SKM-1 (cell line): ENCODE measurements around the gene SH3RF1.

Experiments used
- DNase-seq: peaks from one replicate; lab custom pipeline; 2025; ENCODE audit not compliant: unreplicated experiment; lab: John Stamatoyannopoulos, UW

The SH3RF1 gene

GRCh38 chr4:169114341-169114974 lies 156.3 kb downstream of the SH3RF1 start:
- no peak for DNase-seq

DNA sequence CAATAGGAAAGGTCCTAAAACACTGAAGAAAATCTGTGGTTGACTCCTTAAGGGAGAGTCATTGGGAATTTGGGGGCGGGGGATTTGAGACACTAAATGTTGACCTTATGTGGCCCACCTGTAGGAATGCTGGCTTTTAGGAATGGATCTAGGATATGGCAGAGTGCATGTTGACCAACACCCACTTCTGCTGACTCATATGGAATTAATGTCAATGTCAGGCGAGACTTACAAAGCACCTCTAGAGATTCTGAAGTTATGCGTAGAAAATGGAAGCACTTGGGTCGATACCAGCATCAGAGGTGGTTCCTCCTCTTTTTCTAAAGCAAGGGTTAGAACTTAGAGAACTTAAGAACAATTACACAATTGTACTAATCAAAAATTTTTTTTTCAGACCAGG lies 160.1 kb downstream of the SH3RF1 start:
- DNase-seq, result no peak

DNA sequence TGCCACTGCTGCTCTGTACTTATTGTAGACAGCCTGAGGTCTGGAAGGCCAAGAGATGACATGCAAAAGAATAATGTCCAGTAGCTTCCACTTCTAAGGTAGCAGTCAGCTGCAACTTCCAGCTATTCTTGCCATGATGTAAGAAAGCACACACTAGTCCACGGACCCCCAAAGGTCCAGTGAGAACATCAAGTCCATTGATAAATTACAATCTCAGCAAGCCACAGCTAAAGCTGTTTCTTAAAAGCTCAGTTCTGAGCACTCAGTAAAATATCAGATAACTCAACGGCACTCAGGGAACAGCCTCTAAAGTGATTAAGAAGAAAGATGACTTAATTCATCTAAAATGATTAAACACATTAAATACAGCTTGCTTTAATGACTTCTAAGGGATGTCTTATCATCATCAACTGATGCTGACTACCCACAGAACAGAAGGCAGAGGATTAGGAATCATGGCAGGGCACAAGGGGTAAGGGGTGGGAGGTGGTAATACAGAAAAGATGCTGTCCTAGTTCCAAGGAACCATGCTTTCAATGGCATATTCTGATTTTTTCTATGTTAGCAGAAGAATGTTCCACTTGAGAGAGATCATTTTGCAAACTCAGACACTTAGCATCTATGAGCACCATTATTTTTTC lies 161.6 kb downstream of the SH3RF1 start:
- DNase-seq, result no peak

DNA sequence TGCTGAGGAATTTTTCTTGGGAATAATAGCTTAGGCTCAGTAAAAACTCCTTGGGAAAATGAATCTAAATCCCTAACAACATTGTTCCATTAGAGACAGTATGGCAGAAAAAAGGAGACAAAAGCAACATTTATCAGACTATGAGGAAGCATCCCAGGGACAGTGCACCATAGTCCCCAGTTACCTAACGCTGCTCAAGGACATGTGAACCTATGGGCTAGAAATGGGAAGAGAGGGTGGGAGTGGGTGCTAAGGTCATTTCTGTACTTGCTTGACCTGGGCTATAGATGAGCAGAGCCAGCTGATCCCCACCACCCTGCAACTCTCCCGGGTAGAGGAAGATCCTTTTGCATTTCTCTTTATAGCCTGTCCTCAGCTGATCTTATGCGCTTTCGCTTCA lies 162.5 kb downstream of the SH3RF1 start:
- no peak for DNase-seq

DNA sequence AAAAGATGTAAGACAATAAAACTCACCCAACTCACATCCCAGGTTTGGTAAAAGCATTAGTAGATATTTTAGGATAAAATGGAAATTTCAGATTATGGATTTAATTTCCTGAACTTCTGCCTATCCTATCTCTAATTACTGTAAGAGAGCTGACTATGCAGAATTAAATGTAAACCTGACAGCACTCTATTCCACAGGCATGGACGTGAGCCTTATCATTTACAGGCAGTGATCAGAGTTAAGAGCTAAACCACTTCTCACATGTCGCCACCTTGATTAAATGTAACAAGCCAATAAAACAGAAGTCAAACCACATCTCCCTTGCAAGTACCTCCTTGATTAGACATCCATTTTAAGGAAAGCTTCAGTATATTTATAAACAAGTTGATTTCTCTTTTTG lies 163.2 kb downstream of the SH3RF1 start:
- no peak for DNase-seq

DNA sequence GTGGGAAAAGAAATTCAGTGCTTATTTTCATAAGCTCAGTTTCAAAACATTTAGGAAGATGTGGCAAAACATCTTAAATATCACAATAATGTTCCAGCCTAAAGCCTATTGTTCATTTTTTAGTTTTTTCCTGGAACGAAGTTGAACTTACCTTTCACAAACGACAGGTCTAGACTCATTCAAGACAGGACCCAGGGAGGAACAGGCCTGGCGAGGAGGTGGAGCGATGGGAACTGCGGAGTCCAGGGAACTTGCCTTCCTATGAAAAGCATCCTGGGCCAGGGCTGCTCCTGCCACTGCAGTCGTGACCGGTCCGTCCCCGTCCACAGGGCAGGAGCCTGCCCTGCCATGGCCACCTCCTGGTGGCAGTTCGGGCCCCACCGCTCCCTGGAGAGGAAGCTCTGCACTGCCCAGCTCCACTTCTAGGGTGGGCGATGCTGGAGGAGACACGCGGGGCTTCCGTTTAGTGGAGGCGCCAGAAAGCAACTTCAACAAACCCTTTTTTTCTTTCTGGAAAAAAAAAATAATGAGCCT lies 164.0 kb downstream of the SH3RF1 start:
- DNase-seq, result no peak

DNA sequence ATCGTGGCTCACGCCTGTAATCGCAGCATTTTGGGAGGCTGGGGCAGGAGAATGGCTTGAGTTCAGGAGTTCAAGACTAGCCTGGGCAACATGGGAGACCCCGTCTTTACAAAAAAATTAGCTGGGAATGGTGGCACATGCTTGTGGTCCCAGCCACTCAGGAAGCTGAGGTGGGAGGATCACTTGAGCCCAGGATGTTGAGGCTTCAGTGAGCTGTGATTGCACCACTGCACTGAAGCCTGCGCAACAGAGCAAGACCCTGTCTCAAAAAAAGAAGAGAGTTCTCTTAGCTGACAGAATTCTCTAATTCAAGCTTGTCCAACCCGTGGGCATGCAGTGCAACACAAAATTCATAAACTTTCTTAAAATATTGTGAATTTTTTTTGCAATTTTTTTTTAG lies 165.1 kb downstream of the SH3RF1 start:
- DNase-seq, result no peak

DNA sequence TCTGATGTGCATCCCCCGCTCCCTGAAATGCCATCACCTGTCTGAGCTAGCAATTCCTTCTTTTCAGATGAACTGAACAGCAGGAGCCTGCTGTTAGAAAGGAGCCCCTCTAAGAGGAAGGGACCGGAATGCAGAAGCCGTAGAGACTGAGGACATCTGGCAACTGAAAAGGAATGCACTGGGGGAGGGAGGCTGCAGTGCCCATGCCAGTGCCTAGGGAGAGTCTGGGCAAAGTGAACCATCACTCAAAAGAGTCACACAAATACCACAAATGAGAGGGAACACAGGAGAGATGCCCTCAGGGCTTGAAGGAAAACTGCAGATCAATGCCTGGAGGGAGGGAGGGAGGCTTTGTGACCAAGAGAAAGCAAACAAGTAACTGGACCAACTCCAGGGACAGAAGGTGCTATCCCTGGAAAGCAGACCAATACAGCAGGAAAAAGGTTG lies 166.8 kb downstream of the SH3RF1 start:
- no peak for DNase-seq

DNA sequence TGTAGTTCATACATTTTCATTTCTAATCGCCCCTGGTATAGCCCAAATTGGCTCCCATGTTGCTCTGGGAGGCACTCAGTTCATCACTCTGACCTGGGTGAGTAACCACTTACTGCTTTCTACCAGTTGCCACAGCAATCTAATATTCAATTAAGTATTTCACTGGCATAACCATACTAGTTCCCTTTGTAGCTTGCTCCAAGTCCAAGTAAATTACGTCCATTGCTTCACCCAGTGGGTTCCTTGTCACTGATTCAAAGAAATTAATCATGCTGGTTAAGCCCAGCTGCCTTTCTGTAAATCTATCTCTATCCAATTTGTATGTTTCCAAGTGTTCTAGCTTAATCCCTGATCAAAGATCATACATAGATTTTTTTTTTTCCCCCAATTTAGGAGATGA lies 168.7 kb downstream of the SH3RF1 start:
- no peak for DNase-seq

- DNase-seq, result no peak
Observed at GRCh38 chr4:169100670-169101101, 170.1 kb downstream of the SH3RF1 start.

DNA sequence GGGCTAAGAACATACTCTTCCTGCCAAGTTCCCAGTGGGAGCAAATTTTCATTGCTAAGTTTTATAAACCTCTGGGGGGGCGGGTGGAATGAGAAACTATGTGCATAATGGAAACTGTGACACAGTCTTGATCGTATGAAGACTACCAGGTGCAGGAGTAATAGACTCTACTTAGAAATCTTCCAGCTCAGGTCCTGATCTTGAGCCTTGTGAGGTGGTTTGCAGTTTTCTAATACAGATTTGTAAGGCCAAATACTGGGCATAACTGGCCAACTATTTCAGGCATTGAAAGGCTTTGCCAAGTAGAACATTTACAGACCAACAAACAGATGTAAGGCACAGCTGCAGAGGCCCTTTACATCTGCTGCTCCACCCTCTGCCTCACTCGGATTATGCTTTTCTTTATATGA lies 171.0 kb downstream of the SH3RF1 start:
- no peak for DNase-seq

- no peak for DNase-seq
Observed at GRCh38 chr4:169098969-169099690, 171.6 kb downstream of the SH3RF1 start.

DNA sequence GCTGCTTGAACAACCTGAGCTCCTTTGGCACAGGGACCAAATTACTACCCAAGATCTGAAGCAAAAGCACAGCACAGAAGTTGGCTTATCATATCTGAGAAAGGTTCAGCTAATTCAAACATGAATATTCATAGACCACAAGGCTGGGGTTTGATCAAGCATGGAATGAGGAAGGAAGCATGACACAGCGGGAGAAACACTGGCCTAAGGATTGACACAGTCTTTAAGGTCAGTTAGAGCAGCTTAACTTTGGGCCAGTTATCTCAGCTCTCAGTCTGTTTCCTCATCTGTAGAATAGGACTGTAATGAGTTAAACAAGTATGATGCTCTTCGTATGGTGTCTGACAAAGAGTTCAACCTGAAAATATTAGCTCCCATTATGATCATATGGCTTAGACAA lies 172.2 kb downstream of the SH3RF1 start:
- peak; percentile 68 for DNase-seq

DNA sequence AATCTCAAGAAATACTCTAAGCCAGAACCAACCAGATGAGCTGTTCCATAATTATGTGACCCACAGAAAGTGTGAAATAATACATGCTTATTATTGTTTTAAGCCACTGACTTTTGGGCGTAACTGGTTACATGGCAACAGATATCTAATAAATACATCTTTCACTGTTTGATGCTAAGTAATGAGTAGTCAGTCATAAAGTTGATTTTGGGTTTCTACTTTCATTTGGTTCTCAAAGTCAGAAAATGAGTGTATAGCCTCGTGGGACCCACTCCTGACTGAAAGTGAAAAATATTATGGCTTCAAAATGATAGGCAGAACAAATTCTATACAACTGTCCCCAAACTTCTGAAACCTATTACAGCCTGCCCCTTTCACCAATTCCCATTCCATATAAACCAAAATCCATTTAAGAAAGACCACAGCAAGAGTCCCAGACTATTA lies 172.7 kb downstream of the SH3RF1 start:
- DNase-seq, result no peak

GRCh38 chr4:169096221-169096620 lies 174.5 kb downstream of the SH3RF1 start:
- DNase-seq, result no peak

DNA sequence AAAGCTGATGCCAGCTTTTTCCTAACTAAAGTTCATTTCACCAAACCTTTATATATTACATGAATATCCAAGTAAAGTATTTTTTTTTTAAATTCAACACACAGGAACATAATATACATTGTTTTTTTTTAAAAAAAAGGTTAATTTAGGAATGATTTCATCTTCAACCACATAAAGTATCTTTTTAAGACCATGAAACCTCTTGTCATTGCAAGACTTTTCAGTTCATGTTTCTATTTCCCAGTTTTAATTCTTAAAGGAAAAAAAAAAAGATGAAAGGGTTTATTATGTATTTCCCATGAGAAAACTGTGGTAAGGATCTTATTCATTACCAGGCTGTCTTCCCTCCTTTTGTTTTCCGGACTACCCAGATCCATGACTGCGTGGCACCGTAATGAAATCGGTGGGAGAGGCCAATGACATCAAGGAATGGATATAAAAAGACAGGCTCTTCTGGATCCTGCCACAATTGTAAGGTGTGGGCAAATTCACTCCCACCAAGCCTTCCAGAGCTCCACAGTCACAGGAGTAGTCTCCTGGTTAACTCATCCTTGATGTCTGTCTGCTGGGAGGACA lies 176.0 kb downstream of the SH3RF1 start:
- no peak for DNase-seq

DNA sequence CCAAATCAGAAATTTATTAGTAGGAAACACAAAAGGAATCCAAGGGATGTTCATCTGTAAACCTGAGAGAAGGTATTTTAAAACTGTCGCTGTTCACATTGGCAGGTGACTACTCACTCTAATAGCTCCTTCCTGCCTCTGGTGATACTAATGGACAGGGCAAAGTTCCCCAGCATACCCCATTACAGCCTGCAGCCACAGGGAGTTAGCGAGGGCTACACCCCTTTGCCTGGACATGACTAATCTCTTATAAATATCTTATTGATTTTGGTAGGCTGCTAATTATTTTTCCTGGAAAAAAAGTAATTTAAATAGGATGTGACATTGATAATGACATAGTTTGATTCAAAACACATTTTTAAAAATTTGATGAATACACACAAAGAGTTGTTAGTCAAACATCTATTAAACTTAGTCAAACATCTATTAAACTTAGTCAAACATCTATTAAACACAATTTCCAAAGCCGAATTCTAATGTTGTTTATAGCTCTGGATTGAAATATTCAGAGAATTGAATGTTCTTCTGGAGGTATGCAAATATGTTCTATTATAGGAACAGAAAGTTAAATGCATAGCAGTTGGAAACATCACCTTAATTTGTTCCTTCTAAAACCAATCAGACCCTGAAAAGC lies 177.8 kb downstream of the SH3RF1 start:
- no peak for DNase-seq

GRCh38 chr4:169090484-169091215 lies 180.1 kb downstream of the SH3RF1 start:
- DNase-seq, result peak; percentile 76

DNA sequence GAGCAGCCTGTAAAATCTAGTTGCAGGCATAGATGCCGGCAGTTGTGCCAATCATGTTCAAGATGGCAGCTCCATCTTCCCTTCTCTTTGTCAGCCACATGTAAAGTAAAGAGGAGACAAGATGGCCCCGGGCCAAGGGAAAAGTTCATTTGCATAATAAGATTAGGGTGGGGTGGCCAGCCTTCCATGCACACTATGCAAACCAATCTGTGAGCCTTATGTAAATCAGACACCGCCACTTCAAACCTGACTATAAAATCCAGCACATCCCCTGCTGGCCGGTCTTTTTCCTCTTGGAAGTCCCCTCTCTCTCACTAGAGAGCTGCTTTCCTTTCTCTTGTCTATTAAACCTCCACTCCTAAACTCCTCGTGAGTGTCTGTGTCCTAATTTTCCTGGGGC lies 181.8 kb downstream of the SH3RF1 start:
- DNase-seq, result no peak

DNA sequence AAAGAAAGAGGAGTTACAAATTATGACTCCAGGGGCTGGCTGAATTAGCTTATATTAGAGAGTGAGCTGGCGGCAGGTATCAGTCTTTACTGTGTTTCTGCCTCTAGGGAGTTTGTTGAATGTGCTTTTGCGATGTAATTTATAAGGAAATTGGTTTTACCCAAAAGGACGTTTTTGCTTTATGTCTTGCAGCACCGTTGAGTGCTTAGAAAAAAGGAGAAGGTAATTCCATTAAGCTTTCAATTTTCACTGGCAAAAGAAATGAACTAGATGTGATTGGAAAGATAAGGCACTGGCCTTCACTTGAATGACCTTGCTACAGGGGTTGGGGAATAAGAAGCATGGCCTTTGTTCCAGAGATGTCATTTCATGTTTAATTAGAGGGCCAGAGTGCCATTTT lies 185.8 kb downstream of the SH3RF1 start:
- DNase-seq, result no peak
